ENCODE data around the gene SLA2.

- TF ChIP-seq CTCF (IDR thresholded peaks at IDR 0.05; ENCODE audit: insufficient read depth, low read length, poor library complexity, severe bottlenecking) (no peak), EZH2phosphoT487 (conservative IDR thresholded peaks at IDR 0.05; ENCODE audit: low read length) (no peak)
These were observed 9.0 kb upstream of the SLA2 start for GRCh38 chr20:36655004-36655403.

Measured in SU-DHL-6 (cell line).